Measurements from ENCODE around the gene SLX9.

Gene SLX9

GRCh38 chr21:44947111-44947929 is 7.5 kb downstream of the SLX9 start:
- Histone ChIP-seq H3K4me1 (ENCODE audit: control insufficient read depth, low read length) (0 out of 2 replicates have a peak, but pooled peaks cover under 1% of the 10 kb centered on the region), H3K9me2 (replicated peaks; ENCODE audit: control insufficient read depth, low read length) (no peaks in the 10 kb centered on the region), H3K4me3 (ENCODE audit: low read length) (no peak overlapping the region), H4K20me1 (ENCODE audit: control insufficient read depth, insufficient read depth, low read depth, low read length) (peaks cover 23% of the 10 kb centered on the region), H3K27me3 (ENCODE audit: control insufficient read depth, low read length) (no peaks in the 10 kb centered on the region), H3K27ac (ENCODE audit: low read depth, low read length) (no peak overlapping the region), H3K9me3 (ENCODE audit: control insufficient read depth, insufficient read depth, low read length) (no peaks in the 10 kb centered on the region), H3F3A (ENCODE audit: control insufficient read depth, insufficient read depth) (no peaks in the 10 kb centered on the region), H3K79me2 (ENCODE audit: control insufficient read depth, low read length) (peaks cover 84% of the 10 kb centered on the region), H3K4me2 (ENCODE audit: low read length) (no peak overlapping the region), H3K36me3 (ENCODE audit: control insufficient read depth, low read length) (peaks cover 55% of the 10 kb centered on the region)
- TF ChIP-seq EZH2phosphoT487 (IDR thresholded peaks at IDR 0.05; ENCODE audit: borderline replicate concordance, low read length) = no peak
- no peak for TF ChIP-seq CTCF (IDR thresholded peaks at IDR 0.05; ENCODE audit: low read depth, low read length, poor library complexity, severe bottlenecking)

GRCh38 chr21:44947930-44948331 is 8.1 kb downstream of the SLX9 start:
- Histone ChIP-seq H3K36me3 (ENCODE audit: control insufficient read depth, low read length) (peaks cover 49% of the 10 kb centered on the region), H3K4me1 (ENCODE audit: control insufficient read depth, low read length) (no peaks in the 10 kb centered on the region), H3K27me3 (ENCODE audit: control insufficient read depth, low read length) (no peaks in the 10 kb centered on the region), H3K79me2 (ENCODE audit: control insufficient read depth, low read length) (peaks cover 84% of the 10 kb centered on the region), H3K4me3 (ENCODE audit: low read length) (no peak overlapping the region), H3F3A (ENCODE audit: control insufficient read depth, insufficient read depth) (no peaks in the 10 kb centered on the region), H3K4me2 (ENCODE audit: low read length) (no peak overlapping the region), H4K20me1 (ENCODE audit: control insufficient read depth, insufficient read depth, low read depth, low read length) (peaks cover 23% of the 10 kb centered on the region; the same call in 1 of the 2 replicates), H3K27ac (ENCODE audit: low read depth, low read length) (no peak overlapping the region), H3K9me2 (replicated peaks; ENCODE audit: control insufficient read depth, low read length) (no peaks in the 10 kb centered on the region), H3K9me3 (ENCODE audit: control insufficient read depth, insufficient read depth, low read length) (no peaks in the 10 kb centered on the region)
- TF ChIP-seq EZH2phosphoT487 (IDR thresholded peaks at IDR 0.05; ENCODE audit: borderline replicate concordance, low read length) = no peak
- TF ChIP-seq CTCF (IDR thresholded peaks at IDR 0.05; ENCODE audit: low read depth, low read length, poor library complexity, severe bottlenecking) = no peak

GRCh38 chr21:44948426-44949120 is 8.7 kb downstream of the SLX9 start:
- Histone ChIP-seq H3K27ac (ENCODE audit: low read depth, low read length) (no peak overlapping the region), H3F3A (ENCODE audit: control insufficient read depth, insufficient read depth) (no peaks in the 10 kb centered on the region), H3K79me2 (ENCODE audit: control insufficient read depth, low read length) (peaks cover 84% of the 10 kb centered on the region), H3K9me2 (replicated peaks; ENCODE audit: control insufficient read depth, low read length) (no peaks in the 10 kb centered on the region), H3K4me3 (ENCODE audit: low read length) (no peak overlapping the region), H4K20me1 (ENCODE audit: control insufficient read depth, insufficient read depth, low read depth, low read length) (peaks cover 20% of the 10 kb centered on the region; the same call in 1 of the 2 replicates), H3K4me2 (ENCODE audit: low read length) (no peak overlapping the region), H3K27me3 (ENCODE audit: control insufficient read depth, low read length) (no peaks in the 10 kb centered on the region), H3K9me3 (ENCODE audit: control insufficient read depth, insufficient read depth, low read length) (no peaks in the 10 kb centered on the region), H3K4me1 (ENCODE audit: control insufficient read depth, low read length) (no peaks in the 10 kb centered on the region), H3K36me3 (ENCODE audit: control insufficient read depth, low read length) (peaks cover 44% of the 10 kb centered on the region)
- TF ChIP-seq EZH2phosphoT487 (IDR thresholded peaks at IDR 0.05; ENCODE audit: borderline replicate concordance, low read length) (no peak), CTCF (IDR thresholded peaks at IDR 0.05; ENCODE audit: low read depth, low read length, poor library complexity, severe bottlenecking) (no peak)
